IMR-90 (cell line): Measurements from ENCODE around the gene ACADM. TPM values are rescaled to one million over a fixed set of nuclear protein-coding genes. Genes with fewer than 3 reads are reported as not detected.
A peak's percentile ranks its signal among the peaks of the same experiment; 100 is the strongest.

Experiments
- ATAC-seq: fragments of 200-7000 bp; cut with Tn5 transposase; 2 replicates; pipeline ENCODE4 v1.9.1; 2020; ENCODE audit warnings: low read depth, mild to moderate bottlenecking, moderate library complexity
- Bru-seq: library from RNA; stranded (reverse); fragments of 400-500 nt; gene quantifications from one replicate; lab custom pipeline; 2021; lab: Mats Ljungman, UMichigan
- BruChase-seq, 2 experiments: library from RNA; stranded (reverse); fragments of 400-500 nt; gene quantifications; one replicate each; lab custom pipeline; 2021; lab: Mats Ljungman, UMichigan
- BruUV-seq: library from RNA; stranded (reverse); fragments of 400-500 nt; replicated peaks from 2 replicates; lab custom pipeline; 2021; lab: Mats Ljungman, UMichigan
- CTCF ChIA-PET: fragments of 300-600 bp; formaldehyde crosslinking; extraction: SDS; loops from one replicate; lab custom pipeline; 2021; ENCODE audit warnings: antibody characterized with exemption; lab: Yijun Ruan, JAX
- POLR2A ChIA-PET: fragments of 300-600 bp; sonication (Branson Sonifier 250); formaldehyde crosslinking; loops from one replicate; lab custom pipeline; 2022; ENCODE audit warnings: antibody characterized with exemption; ENCODE audit not compliant: unreplicated experiment; lab: Charles Lee
- DNase-seq: peaks from one replicate; pipeline ENCODE4 v3.0.0; 2013
- H2AFZ ChIP-seq: replicated peaks from 2 replicates; pipeline ENCODE3; 2013; ENCODE audit warnings: low read length, mild to moderate bottlenecking; ENCODE audit not compliant: poor library complexity
- H2AK5ac ChIP-seq: 2 replicates; pipeline ENCODE4 v1.6.1; 2013; ENCODE audit warnings: low read depth, low read length, inconsistent platforms
- H2AK9ac ChIP-seq: replicated peaks from 2 replicates; pipeline ENCODE3; 2013; ENCODE audit warnings: mild to moderate bottlenecking, low read depth, low read length, moderate library complexity; ENCODE audit not compliant: poor library complexity
- H2BK120ac ChIP-seq: 2 replicates; pipeline ENCODE4 v1.6.1; 2013; ENCODE audit warnings: low read depth, low read length, inconsistent platforms
- H2BK15ac ChIP-seq: 3 replicates; pipeline ENCODE4 v1.6.1; 2013; ENCODE audit warnings: low read depth, low read length, inconsistent platforms
- H2BK20ac ChIP-seq: 2 replicates; pipeline ENCODE4 v1.6.1; 2013; ENCODE audit warnings: low read depth, mild to moderate bottlenecking, inconsistent platforms, low read length, moderate library complexity
- H2BK5ac ChIP-seq: 2 replicates; pipeline ENCODE4 v1.6.1; 2013; ENCODE audit warnings: mild to moderate bottlenecking, low read depth, low read length, inconsistent platforms; ENCODE audit not compliant: poor library complexity, severe bottlenecking
- H3K14ac ChIP-seq: replicated peaks from 2 replicates; pipeline ENCODE4 v1.6.1; 2013; ENCODE audit warnings: low read depth, low read length, inconsistent platforms
- H3K18ac ChIP-seq: 2 replicates; pipeline ENCODE4 v1.6.1; 2013; ENCODE audit warnings: low read depth, low read length, control low read depth
- H3K23ac ChIP-seq: 2 replicates; pipeline ENCODE4 v1.6.1; 2013; ENCODE audit warnings: low read depth, low read length, inconsistent platforms
- H3K27ac ChIP-seq: 2 replicates; pipeline ENCODE4 v1.5.1; 2013; ENCODE audit warnings: mild to moderate bottlenecking, control low read depth, low read length; ENCODE audit not compliant: insufficient read depth
- H3K27me3 ChIP-seq: 2 replicates; pipeline ENCODE4 v1.6.1; 2013; ENCODE audit warnings: low read length; ENCODE audit not compliant: control insufficient read depth, insufficient read depth
- H3K36me3 ChIP-seq: 2 replicates; pipeline ENCODE4 v1.6.1; 2013; ENCODE audit warnings: low read length, mixed read lengths; ENCODE audit not compliant: control insufficient read depth, insufficient read depth
- H3K4ac ChIP-seq: 2 replicates; pipeline ENCODE4 v1.6.1; 2013; ENCODE audit warnings: low read depth, low read length, inconsistent platforms
- H3K4me1 ChIP-seq: 2 replicates; pipeline ENCODE4 v1.6.1; 2013; ENCODE audit warnings: low read length, mixed read lengths; ENCODE audit not compliant: control insufficient read depth, insufficient read depth
- H3K4me2 ChIP-seq: 2 replicates; pipeline ENCODE4 v1.6.1; 2013; ENCODE audit warnings: low read depth, mild to moderate bottlenecking, control low read depth, low read length, moderate library complexity
- H3K4me3 ChIP-seq: 2 replicates; pipeline ENCODE4 v1.5.1; 2013; ENCODE audit warnings: low read depth, mild to moderate bottlenecking, control low read depth, low read length, moderate library complexity; ENCODE audit not compliant: insufficient read depth
- H3K56ac ChIP-seq: 2 replicates; pipeline ENCODE4 v1.6.1; 2013; ENCODE audit warnings: low read length, inconsistent platforms; ENCODE audit not compliant: insufficient read depth; ENCODE audit errors: extremely low read depth
- H3K79me1 ChIP-seq, 2 experiments: 2 replicates each; pipeline ENCODE4 v1.6.1; 2013; ENCODE audit warnings: low read length in 2 of 2, inconsistent platforms in 1 of 2, low read depth in 1 of 2
- H3K9ac ChIP-seq: 2 replicates; pipeline ENCODE4 v1.6.1; 2013; ENCODE audit warnings: low read depth, low read length, control low read depth
- H3K9me1 ChIP-seq: 2 replicates; pipeline ENCODE4 v1.6.1; 2013; ENCODE audit warnings: low read length, inconsistent platforms; ENCODE audit not compliant: insufficient read depth
- H3K9me3 ChIP-seq: 2 replicates; pipeline ENCODE4 v1.6.1; 2013; ENCODE audit warnings: low read length; ENCODE audit not compliant: control insufficient read depth, insufficient read depth
- H4K20me1 ChIP-seq: 2 replicates; pipeline ENCODE4 v1.6.1; 2013; ENCODE audit warnings: low read length, inconsistent platforms; ENCODE audit not compliant: insufficient read depth
- H4K5ac ChIP-seq: 2 replicates; pipeline ENCODE4 v1.6.1; 2013; ENCODE audit warnings: mild to moderate bottlenecking, low read depth, low read length, control low read depth
- H4K8ac ChIP-seq, 2 experiments: 2 replicates each; pipeline ENCODE4 v1.6.1; 2013; ENCODE audit warnings: low read depth in 2 of 2, low read length in 2 of 2, control low read depth in 1 of 2, inconsistent platforms in 1 of 2
- H4K91ac ChIP-seq: 2 replicates; pipeline ENCODE4 v1.6.1; 2013; ENCODE audit warnings: low read depth, low read length, inconsistent platforms; ENCODE audit not compliant: insufficient read depth
- BHLHE40 ChIP-seq: fragments of 150-350 bp; IDR thresholded peaks from 2 replicates; pipeline ENCODE4 v1.6.1; 2016; ENCODE audit warnings: mild to moderate bottlenecking, low read depth, low read length
- CHD1 ChIP-seq: IDR thresholded peaks from 2 replicates; pipeline ENCODE4 v1.6.1; 2012; ENCODE audit warnings: low read depth, low read length, improper control_type of control experiment
- MAZ ChIP-seq: IDR thresholded peaks from 2 replicates; pipeline ENCODE4 v1.6.1; 2012; ENCODE audit warnings: low read depth, mild to moderate bottlenecking, low read length, improper control_type of control experiment, moderate library complexity, borderline replicate concordance
- MXI1 ChIP-seq: IDR thresholded peaks from 2 replicates; pipeline ENCODE4 v1.6.1; 2012; ENCODE audit warnings: low read depth, mild to moderate bottlenecking, low read length, moderate library complexity, borderline replicate concordance
- NFE2L2 ChIP-seq: fragments of 150-350 bp; IDR thresholded peaks from 2 replicates; pipeline ENCODE4 v1.6.1; 2016; ENCODE audit warnings: low read depth, mild to moderate bottlenecking, low read length
- POLR2A ChIP-seq: IDR thresholded peaks from 2 replicates; pipeline ENCODE4 v1.6.1; 2012; ENCODE audit warnings: mild to moderate bottlenecking, low read depth, low read length
- WGBS, 2 experiments: methylation state at CpG; one replicate each; pipeline versions ENCODE4 v1.1.5 to v1.1.7; 2013; ENCODE audit warnings: missing lambda C conversion rate in 2 of 2; ENCODE audit not compliant: insufficient read length in 1 of 2; ENCODE audit errors: extremely low coverage in 2 of 2; 5-methylcytosine and 5-hydroxymethylcytosine counted together
- dilution Hi-C: fragments of 300-500 bp; cut with HindIII; formaldehyde crosslinking; loops from one replicate; pipeline ENCODE4 v1.14.3; 2018; ENCODE audit warnings: low sequenced_read_pairs; ENCODE audit not compliant: unreplicated experiment
- in situ Hi-C: fragments of 300-500 bp; cut with MboI; formaldehyde crosslinking; loops from 3 replicates; pipeline ENCODE4 v1.14.3; 2019; ENCODE audit warnings: low sequenced_read_pairs, inconsistent platforms, mixed read lengths
- intact Hi-C: fragments of 100-400 bp; cut with micrococcal nuclease; formaldehyde crosslinking; loops from 2 replicates; pipeline ENCODE4 v1.10.0; 2022
- long read RNA-seq: library from polyadenylated mRNA; unstranded; transcript quantifications from one replicate; pipeline ENCODE4 v2.0.0, GENCODE V29; 2021; ENCODE audit not compliant: unreplicated experiment
- polyA plus RNA-seq, 3 experiments: library from polyadenylated mRNA; depleted of rRNA; stranded (reverse); fragments of >200 nt; gene quantifications; 2 replicates each; pipeline ENCODE4 v1.2.3, GENCODE V29; 2012; ENCODE audit warnings: low replicate concordance in 1 of 3
- total RNA-seq: library from RNA; depleted of rRNA; stranded (reverse); fragments of >200 nt; gene quantifications from 2 replicates; pipeline ENCODE4 v1.2.3, GENCODE V29; 2012; rRNA removed
- TF ChIP-seq, protein P1 (sequence below): fragments of 150-350 bp; IDR thresholded peaks from 2 replicates; pipeline ENCODE4 v1.6.1; 2016; ENCODE audit warnings: low read depth, mild to moderate bottlenecking, low read length, moderate library complexity, borderline replicate concordance

The ACADM gene
- total RNA-seq (8.6 and 21.9 TPM in 2 replicates), polyA plus RNA-seq (2012; rRNA removed) (15.1 and 18.5 TPM in 2 replicates), Bru-seq, nascent RNA (percentile 61 among the genes with signal in this experiment), BruChase-seq, experiment 1, labeled RNA remaining after a 6-hour chase (percentile 70 among the genes with signal in this experiment), BruChase-seq, experiment 2, labeled RNA remaining after a 2-hour chase (percentile 68 among the genes with signal in this experiment)
- 3.2 and 4.0 TPM in 2 replicates for polyA plus RNA-seq (2012; cell fraction: cytosol; rRNA removed)
- polyA plus RNA-seq (2012; cell fraction: nucleus; rRNA removed; ENCODE audit: low replicate concordance): 1.4 and 12.5 TPM in 2 replicates
- long read RNA-seq, transcript ACADM-202 (12 exons, 2,619 nt): major isoform, 16 of 26 reads
- long read RNA-seq, partial matches to known transcripts: 3 of 26 reads
- long read RNA-seq, other reads (novel, unspliced or antisense): 5 of 26 reads

DNA sequence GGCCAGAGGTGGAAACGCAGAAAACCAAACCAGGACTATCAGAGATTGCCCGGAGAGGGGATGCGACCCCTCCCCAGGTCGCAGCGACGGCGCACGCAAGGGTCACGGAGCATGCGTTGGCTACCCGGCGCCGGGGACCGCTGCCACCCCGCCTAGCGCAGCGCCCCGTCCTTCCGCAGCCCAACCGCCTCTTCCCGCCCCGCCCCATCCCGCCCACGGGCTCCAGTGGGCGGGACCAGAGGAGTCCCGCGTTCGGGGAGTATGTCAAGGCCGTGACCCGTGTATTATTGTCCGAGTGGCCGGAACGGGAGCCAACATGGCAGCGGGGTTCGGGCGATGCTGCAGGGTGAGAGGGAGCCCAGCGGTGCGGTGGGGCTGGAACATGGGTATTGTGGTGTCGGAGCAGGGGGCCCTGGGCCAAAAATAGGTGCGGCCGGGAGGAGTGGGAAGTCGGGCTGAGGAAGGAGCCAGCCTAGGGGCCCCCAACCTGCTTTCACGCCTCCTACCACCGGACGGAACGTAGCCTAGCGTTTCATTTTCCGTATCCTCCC lies at the start of gene ACADM:
Gene ACADM (plus strand): TSS at position 238 of the 551 bp plus-strand sequence. CDS start 79 bp downstream, at position 317.
- peaks cover 4 to 30% of the 10 kb centered on the region in 2 experiments; a peak in 3 of 4 replicates for H3K79me1 ChIP-seq
- ATAC-seq (peak; percentile 99), DNase-seq (peak; percentile 68)
- peak within 1 kb of the TSS; percentile 100 for H2AFZ ChIP-seq
- H2AK5ac ChIP-seq: peak within 1 kb of the TSS; percentile 59; the same call in 1 of the 2 replicates
- H2AK9ac ChIP-seq: peak within 1 kb of the TSS; percentile 97
- H2BK20ac ChIP-seq: no peak within 1 kb of the TSS
- peak within 1 kb of the TSS; percentile 92 for H2BK120ac ChIP-seq
- peak within 1 kb of the TSS; percentile 90 for H3K14ac ChIP-seq
- intact Hi-C loops: loop anchor here (1.0 kb wide), 1 partner anchor 62 kb away; the partner anchor contains the start of gene RABGGTB
- H3K4me2 ChIP-seq: peak within 1 kb of the TSS; percentile 92
- CTCF ChIA-PET: no interaction called here
- H3K56ac ChIP-seq: peak within 1 kb of the TSS; percentile 90
- peak within 1 kb of the TSS; percentile 94 for H3K4ac ChIP-seq
- H3K36me3 ChIP-seq: no peaks in the 10 kb centered on the region
- H3K23ac ChIP-seq: peak within 1 kb of the TSS; percentile 92
- H3K9ac ChIP-seq: peak within 1 kb of the TSS; percentile 97
- peak within 1 kb of the TSS; percentile 96 for H4K91ac ChIP-seq
- peak within 1 kb of the TSS; percentile 99 for H4K5ac ChIP-seq
- H3K9me1 ChIP-seq: 0 out of 2 replicates have a peak, but pooled peaks cover 4% of the 10 kb centered on the region
- POLR2A ChIA-PET: no interaction called here
- H4K20me1 ChIP-seq: no peaks in the 10 kb centered on the region; the same call in 1 of the 2 replicates
- in situ Hi-C loops: loop anchor here (10.0 kb wide), 1 partner anchor 60 kb away; the partner anchor contains the start of gene RABGGTB
- TF ChIP-seq, protein P1, sequence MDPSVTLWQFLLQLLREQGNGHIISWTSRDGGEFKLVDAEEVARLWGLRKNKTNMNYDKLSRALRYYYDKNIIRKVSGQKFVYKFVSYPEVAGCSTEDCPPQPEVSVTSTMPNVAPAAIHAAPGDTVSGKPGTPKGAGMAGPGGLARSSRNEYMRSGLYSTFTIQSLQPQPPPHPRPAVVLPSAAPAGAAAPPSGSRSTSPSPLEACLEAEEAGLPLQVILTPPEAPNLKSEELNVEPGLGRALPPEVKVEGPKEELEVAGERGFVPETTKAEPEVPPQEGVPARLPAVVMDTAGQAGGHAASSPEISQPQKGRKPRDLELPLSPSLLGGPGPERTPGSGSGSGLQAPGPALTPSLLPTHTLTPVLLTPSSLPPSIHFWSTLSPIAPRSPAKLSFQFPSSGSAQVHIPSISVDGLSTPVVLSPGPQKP: no peak
- TF ChIP-seq MXI1 (0 out of 2 replicates have a peak, but pooled peaks have one; percentile 11), BHLHE40 (no peak), CHD1 (no peak), NFE2L2 (no peak), POLR2A (peak; percentile 82), MAZ (peak; percentile 66; the same call in 1 of the 2 replicates)
- no peaks in the 10 kb centered on the region for H3K9me3 ChIP-seq
- no peaks in the 10 kb centered on the region for H3K27me3 ChIP-seq
- dilution Hi-C loops: no loop called here
- H3K27ac ChIP-seq: peak within 1 kb of the TSS; percentile 99
- peak within 1 kb of the TSS; percentile 97 to 99 for H4K8ac ChIP-seq
- no TSS peak for BruUV-seq
- WGBS, 2 experiments: no CpG with 5 or more reads among the region's 48 CpGs
- H2BK5ac ChIP-seq: peak within 1 kb of the TSS; percentile 98
- H3K18ac ChIP-seq: peak within 1 kb of the TSS; percentile 87
- peak within 1 kb of the TSS; percentile 96 for H3K4me3 ChIP-seq
- H3K4me1 ChIP-seq: peaks cover 2% of the 10 kb centered on the region; the same call in 1 of the 2 replicates
- peak within 1 kb of the TSS; percentile 72; the same call in 1 of the 3 replicates for H2BK15ac ChIP-seq
